Thoracic aorta (tissue), 2 donors: ENCODE measurements around the gene TCAIM. TPM values are rescaled to one million over a fixed set of nuclear protein-coding genes. Genes with fewer than 3 reads are reported as not detected.
"Not testable (repeated sequence)": the region's sequence is repeated elsewhere in the genome, so short reads cannot be mapped to it uniquely, and the experiment has no call there.

Experiments used
- ATAC-seq: fragments of 150-250 bp; one replicate; pipeline ENCODE4 v1.8.0; 2017; ENCODE audit warnings: low read depth; ENCODE audit not compliant: insufficient number of reproducible peaks, low FRiP score
- DNase-seq: peaks from one replicate; pipeline ENCODE4 v3.0.0-alpha.2; 2020; ENCODE audit warnings: low spot score
- H3K27ac ChIP-seq, 2 donors: fragments of 200-600 bp; sonication (generic); 1 replicate in 1 of 2; 2 replicates in 1 of 2; pipeline ENCODE4 v1.5.1; 2016; ENCODE audit warnings: mild to moderate bottlenecking in 2 of 2, moderate library complexity in 2 of 2
- H3K27me3 ChIP-seq: fragments of 200-600 bp; sonication (generic); replicated peaks from 2 replicates; pipeline ENCODE4 v1.6.0; 2016; ENCODE audit warnings: mild to moderate bottlenecking; ENCODE audit not compliant: insufficient read depth
- H3K36me3 ChIP-seq: fragments of 200-600 bp; sonication (generic); one replicate; pipeline ENCODE4 v1.5.1; 2016
- H3K4me1 ChIP-seq, 2 donors: fragments of 200-600 bp; sonication (generic); 1 replicate in 1 of 2; 2 replicates in 1 of 2; pipeline versions ENCODE4 v1.5.1 to v1.6.0; 2016; ENCODE audit warnings: low read depth in 2 of 2, mild to moderate bottlenecking in 1 of 2; ENCODE audit not compliant: control insufficient read depth in 1 of 2
- H3K4me3 ChIP-seq: fragments of 200-600 bp; sonication (generic); 2 replicates; pipeline ENCODE4 v1.5.1; 2016; ENCODE audit warnings: mild to moderate bottlenecking
- H3K9me3 ChIP-seq: fragments of 200-600 bp; sonication (generic); 2 replicates; pipeline ENCODE4 v1.5.1; 2016
- total RNA-seq, 2 donors: library from RNA; depleted of rRNA; stranded (reverse); fragments of >200 nt; gene quantifications; one replicate each; pipeline versions ENCODE4 v1.1.0 to v1.2.3, GENCODE V29; 2016
- TF ChIP-seq, protein P1 (sequence below): fragments of 200-600 bp; sonication (generic); IDR thresholded peaks from one replicate; pipeline ENCODE4 v1.5.1; 2019; ENCODE audit warnings: antibody characterized with exemption

The TCAIM gene
- total RNA-seq, 2 donors from 2014 or later: 14.8 to 32.1 TPM

DNA sequence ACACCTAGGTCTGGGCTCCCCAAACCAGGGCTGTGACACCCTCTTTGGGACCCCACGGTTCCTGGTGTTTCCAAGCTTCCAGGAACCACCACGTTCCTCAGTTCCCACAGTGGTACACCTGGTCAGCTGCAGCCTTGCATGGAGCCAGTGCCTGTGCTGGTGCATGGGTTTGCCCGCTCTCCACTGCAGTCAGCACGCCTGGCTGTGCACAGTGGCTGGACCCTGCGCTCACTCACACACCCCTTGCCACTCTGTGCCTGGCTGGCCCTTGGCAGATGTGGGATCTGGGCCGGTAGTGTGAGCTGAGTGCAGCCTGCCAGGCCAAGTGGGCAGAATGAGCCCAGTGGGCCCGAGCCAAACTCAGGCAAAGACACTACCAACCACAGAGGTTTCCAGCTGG, 48.8 kb downstream of the TCAIM start:
- H3K27ac ChIP-seq: no peak overlapping the region

DNA sequence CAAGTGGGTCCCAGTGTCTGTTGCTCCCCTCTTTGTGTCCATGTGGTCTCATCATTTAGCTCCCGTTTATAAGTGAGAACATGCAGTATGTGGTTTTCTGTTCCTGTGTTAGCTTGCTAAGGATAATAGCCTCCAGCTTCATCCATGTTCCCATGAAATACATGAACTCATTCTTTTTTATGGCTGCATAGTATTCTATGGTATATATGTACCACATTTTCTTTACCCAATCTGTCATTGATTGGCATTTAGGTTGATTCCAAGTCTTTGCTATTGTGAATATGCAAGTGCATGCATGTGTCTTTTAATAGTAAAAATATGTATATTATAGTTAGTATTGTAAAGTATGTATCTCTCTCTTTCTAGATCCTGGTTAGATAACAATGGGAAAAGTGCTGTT, 53.9 kb downstream of the TCAIM start:
- no peaks in the 10 kb centered on the region for H3K27me3 ChIP-seq
- no peaks in the 10 kb centered on the region for H3K4me1 ChIP-seq
- no peaks in the 10 kb centered on the region for H3K9me3 ChIP-seq
- no peak for ATAC-seq
- TF ChIP-seq, protein P1, sequence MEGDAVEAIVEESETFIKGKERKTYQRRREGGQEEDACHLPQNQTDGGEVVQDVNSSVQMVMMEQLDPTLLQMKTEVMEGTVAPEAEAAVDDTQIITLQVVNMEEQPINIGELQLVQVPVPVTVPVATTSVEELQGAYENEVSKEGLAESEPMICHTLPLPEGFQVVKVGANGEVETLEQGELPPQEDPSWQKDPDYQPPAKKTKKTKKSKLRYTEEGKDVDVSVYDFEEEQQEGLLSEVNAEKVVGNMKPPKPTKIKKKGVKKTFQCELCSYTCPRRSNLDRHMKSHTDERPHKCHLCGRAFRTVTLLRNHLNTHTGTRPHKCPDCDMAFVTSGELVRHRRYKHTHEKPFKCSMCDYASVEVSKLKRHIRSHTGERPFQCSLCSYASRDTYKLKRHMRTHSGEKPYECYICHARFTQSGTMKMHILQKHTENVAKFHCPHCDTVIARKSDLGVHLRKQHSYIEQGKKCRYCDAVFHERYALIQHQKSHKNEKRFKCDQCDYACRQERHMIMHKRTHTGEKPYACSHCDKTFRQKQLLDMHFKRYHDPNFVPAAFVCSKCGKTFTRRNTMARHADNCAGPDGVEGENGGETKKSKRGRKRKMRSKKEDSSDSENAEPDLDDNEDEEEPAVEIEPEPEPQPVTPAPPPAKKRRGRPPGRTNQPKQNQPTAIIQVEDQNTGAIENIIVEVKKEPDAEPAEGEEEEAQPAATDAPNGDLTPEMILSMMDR: no peak
- DNase-seq: no peak
- no peak overlapping the region for H3K27ac ChIP-seq
- H3K36me3 ChIP-seq: peaks cover 8% of the 10 kb centered on the region
- no peak overlapping the region for H3K4me3 ChIP-seq

More for the DNA sequence above, 48.8 kb downstream of the TCAIM start:
- Histone ChIP-seq H3K4me1 (no peaks in the 10 kb centered on the region), H3K36me3 (no peaks in the 10 kb centered on the region), H3K9me3 (no peaks in the 10 kb centered on the region), H3K27me3 (no peaks in the 10 kb centered on the region), H3K4me3 (no peak overlapping the region)
- ATAC-seq (no peak), DNase-seq (no peak)
- TF ChIP-seq, protein P1: no peak

DNA sequence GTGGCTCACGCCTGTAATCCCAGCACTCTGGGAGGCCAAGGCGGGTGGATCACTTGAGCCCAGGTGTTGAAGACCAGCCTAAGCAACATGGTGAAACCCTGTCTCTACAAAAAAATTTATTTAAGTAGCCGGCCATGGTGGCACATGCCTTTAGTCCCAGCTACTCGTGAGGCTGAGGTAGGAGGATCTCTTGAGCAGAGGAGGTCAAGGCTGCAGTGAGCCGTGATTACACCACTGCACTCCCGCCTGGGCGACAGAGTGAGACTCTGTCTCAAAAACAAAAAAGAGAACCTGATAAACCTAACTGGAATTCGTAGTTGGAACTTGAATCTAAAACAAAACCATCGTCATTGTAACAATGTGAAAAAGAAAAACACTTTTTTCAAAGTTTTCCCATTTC, 57.1 kb downstream of the TCAIM start:
- H3K36me3 ChIP-seq: peaks cover 8% of the 10 kb centered on the region
- DNase-seq: no peak
- no peak for ATAC-seq
- no peaks in the 10 kb centered on the region for H3K9me3 ChIP-seq
- no peak overlapping the region for H3K27ac ChIP-seq
- H3K27me3 ChIP-seq: no peaks in the 10 kb centered on the region
- no peak overlapping the region for H3K4me3 ChIP-seq
- H3K4me1 ChIP-seq: no peaks in the 10 kb centered on the region
- TF ChIP-seq, protein P1: no peak

DNA sequence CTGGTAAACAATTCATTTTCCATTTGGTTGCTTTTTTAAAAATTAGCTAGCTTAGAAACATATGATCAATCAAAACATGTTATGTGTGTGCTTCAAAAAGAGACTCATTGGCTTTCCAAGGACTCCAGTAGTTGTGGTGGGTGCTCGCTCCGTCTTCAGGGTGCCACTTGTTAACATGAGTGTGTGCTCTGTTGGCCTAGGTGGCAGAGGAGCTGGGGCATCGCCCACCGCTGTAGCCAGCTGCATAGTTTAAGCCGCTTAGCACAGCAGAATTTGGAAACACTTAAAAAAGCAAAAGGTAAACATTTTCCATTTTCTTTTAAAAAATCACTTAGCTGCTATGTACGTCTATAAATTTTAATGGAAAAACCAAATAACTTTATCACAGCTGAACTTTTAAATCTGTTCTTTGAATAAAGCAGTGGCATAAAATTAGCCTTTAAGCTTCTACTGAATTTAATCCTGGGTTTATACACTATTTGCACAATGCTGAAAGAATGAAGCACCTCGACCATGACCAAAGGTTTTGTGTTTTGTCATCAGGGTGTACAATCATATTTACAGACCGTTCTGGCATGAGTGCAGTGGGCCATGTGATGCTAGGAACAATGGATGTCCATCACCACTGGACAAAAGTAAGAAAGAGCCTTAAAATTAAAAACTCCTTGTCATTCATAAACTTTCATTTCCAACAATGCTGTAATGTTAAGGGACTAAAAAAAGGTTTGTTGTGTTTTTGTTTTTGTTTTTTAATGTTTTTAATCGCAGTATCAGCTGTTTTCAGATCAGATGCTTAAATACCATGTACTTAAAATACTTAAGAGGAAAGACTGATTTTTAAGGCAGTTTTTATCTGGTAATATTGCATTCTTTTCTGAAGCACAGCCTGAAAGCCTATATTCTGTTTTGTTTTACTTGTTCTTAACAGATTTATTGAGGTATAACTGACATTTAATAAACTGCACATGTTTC, 57.9 kb downstream of the TCAIM start:
- Histone ChIP-seq H3K4me3 (no peak overlapping the region), H3K27me3 (no peaks in the 10 kb centered on the region), H3K27ac (no peak overlapping the region), H3K9me3 (no peaks in the 10 kb centered on the region), H3K36me3 (peaks cover 8% of the 10 kb centered on the region), H3K4me1 (no peaks in the 10 kb centered on the region)
- TF ChIP-seq, protein P1: no peak
- DNase-seq: no peak
- ATAC-seq: no peak

DNA sequence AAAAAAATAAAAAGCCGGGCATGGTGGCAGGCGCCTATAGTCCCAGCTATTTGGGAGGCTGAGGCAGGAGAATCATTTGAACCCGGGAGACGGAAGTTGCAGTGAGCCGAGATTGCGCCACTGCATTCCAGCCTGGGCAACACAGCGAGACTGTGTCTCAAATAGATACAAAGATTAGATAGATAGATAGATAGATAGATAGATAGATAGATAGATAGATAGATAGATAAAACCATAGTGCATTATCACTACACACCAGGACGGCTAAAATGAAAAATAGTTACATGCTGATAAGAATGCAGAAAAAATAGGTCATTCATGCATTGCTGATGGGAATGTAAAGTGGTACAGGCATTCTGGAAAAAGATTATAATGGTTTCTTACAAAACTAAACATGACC, 59.7 kb downstream of the TCAIM start:
- not testable (repeated sequence) for H3K27me3 ChIP-seq, DNase-seq, H3K4me1 ChIP-seq, H3K36me3 ChIP-seq, H3K27ac ChIP-seq, H3K9me3 ChIP-seq, ATAC-seq, H3K4me3 ChIP-seq
